A673 (cell line): ENCODE results near the gene SERHL2. TPM values are rescaled to one million over a fixed set of nuclear protein-coding genes. Genes with fewer than 3 reads are reported as not detected.
"Not testable (repeated sequence)": the region's sequence is repeated elsewhere in the genome, so short reads cannot be mapped to it uniquely, and the experiment has no call there.

Experiments used
- BruUV-seq: library from RNA; stranded (reverse); fragments of 400-500 nt; replicated peaks from 2 replicates; lab custom pipeline; 2021; lab: Mats Ljungman, UMichigan
- CTCF ChIA-PET: fragments of 300-600 bp; sonication (Branson Sonifier 250); formaldehyde crosslinking; loops from one replicate; lab custom pipeline; 2022; ENCODE audit warnings: antibody characterized with exemption; lab: Charles Lee
- POLR2A ChIA-PET: fragments of 300-600 bp; sonication (Branson Sonifier 250); formaldehyde crosslinking; loops from one replicate; lab custom pipeline; 2022; ENCODE audit warnings: antibody characterized with exemption; ENCODE audit not compliant: low non-redundant PET; lab: Charles Lee
- DNase-seq: peaks from one replicate; pipeline ENCODE4 v3.0.0-alpha.2; 2015; ENCODE audit warnings: low spot score
- H3K27ac ChIP-seq: fragments of 200-600 bp; sonication (generic); 2 replicates; pipeline ENCODE4 v1.5.1; 2016; ENCODE audit warnings: mixed run types, low read depth, mild to moderate bottlenecking, mixed read lengths, antibody characterized with exemption, low read length; ENCODE audit not compliant: poor library complexity, severe bottlenecking
- H3K27me3 ChIP-seq: fragments of 200-600 bp; sonication (generic); replicated peaks from 2 replicates; pipeline ENCODE4 v1.6.1; 2017; ENCODE audit warnings: mixed run types, low read depth, mild to moderate bottlenecking, mixed read lengths, antibody characterized with exemption, low read length; ENCODE audit not compliant: insufficient read depth, poor library complexity
- H3K36me3 ChIP-seq: fragments of 200-600 bp; sonication (generic); 2 replicates; pipeline ENCODE4 v1.6.1; 2016; ENCODE audit warnings: mixed run types, mild to moderate bottlenecking, mixed read lengths, antibody characterized with exemption, low read length; ENCODE audit not compliant: insufficient read depth, poor library complexity, severe bottlenecking
- H3K4me1 ChIP-seq: fragments of 200-600 bp; sonication (generic); 2 replicates; pipeline ENCODE4 v1.6.1; 2017; ENCODE audit warnings: mixed run types, mild to moderate bottlenecking, mixed read lengths, antibody characterized with exemption, low read length; ENCODE audit not compliant: insufficient read depth, poor library complexity, severe bottlenecking
- H3K4me3 ChIP-seq: fragments of 200-600 bp; sonication (generic); 2 replicates; pipeline ENCODE4 v1.5.1; 2016; ENCODE audit warnings: low read depth, mixed run types, mild to moderate bottlenecking, mixed read lengths, low read length; ENCODE audit not compliant: poor library complexity, severe bottlenecking
- H3K9me3 ChIP-seq: fragments of 200-600 bp; sonication (generic); 2 replicates; pipeline ENCODE4 v1.6.1; 2016; ENCODE audit warnings: mixed run types, low read depth, mild to moderate bottlenecking, mixed read lengths, antibody characterized with exemption, low read length; ENCODE audit not compliant: poor library complexity, severe bottlenecking
- CTCF ChIP-seq: fragments of 300-800, 200-600 bp; sonication (generic); conservative IDR thresholded peaks from 2 replicates; pipeline ENCODE4 v1.5.1; 2017; ENCODE audit warnings: low read depth, mild to moderate bottlenecking, antibody characterized with exemption, low read length, moderate library complexity, mixed read lengths
- EZH2 ChIP-seq: fragments of 200-600 bp; sonication (generic); IDR thresholded peaks from 2 replicates; pipeline ENCODE4 v1.6.1; 2017; ENCODE audit warnings: borderline replicate concordance, low read depth, mild to moderate bottlenecking, mixed read lengths, antibody characterized with exemption, low read length; ENCODE audit not compliant: poor library complexity, severe bottlenecking
- intact Hi-C: fragments of 100-400 bp; cut with micrococcal nuclease; formaldehyde crosslinking; loops from one replicate; pipeline ENCODE4 v1.10.0; 2022; ENCODE audit not compliant: unreplicated experiment
- total RNA-seq: library from RNA; stranded (reverse); gene quantifications from 2 replicates; pipeline ENCODE4 v1.2.3, GENCODE V29; 2021

The SERHL2 gene
- total RNA-seq, 1 experiment from 2014 or later, result 0.49 TPM

DNA sequence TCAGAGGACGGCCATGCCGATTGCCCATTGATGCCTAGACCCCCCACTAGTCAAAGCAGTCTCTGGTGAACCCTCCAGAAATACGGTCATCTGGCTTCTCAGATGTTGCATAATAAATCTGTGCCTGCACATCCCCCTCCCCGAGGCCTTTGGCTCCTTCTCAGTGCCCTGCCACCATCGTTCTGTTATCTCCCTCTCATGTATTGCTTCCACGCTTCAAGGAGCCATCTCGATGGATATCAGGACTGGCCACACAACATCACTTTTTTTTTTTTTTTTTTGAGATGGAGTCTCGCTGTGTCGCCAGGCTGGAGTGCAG, 32.6 kb upstream of the SERHL2 start:
- no peak for TF ChIP-seq CTCF
- TF ChIP-seq EZH2, result no peak
- Histone ChIP-seq H3K9me3 (no peaks in the 10 kb centered on the region), H3K4me1 (peaks cover 4% of the 10 kb centered on the region), H3K4me3 (no peak overlapping the region), H3K36me3 (peaks cover 12% of the 10 kb centered on the region), H3K27ac (no peak overlapping the region), H3K27me3 (no peaks in the 10 kb centered on the region)
- CTCF ChIA-PET, result no interaction called here
- intact Hi-C loops, result no loop called here
- POLR2A ChIA-PET, result no interaction called here
- no peak for DNase-seq
- BruUV-seq, result no TSS peak

GRCh38 chr22:42522546-42522945, 31.2 kb upstream of the SERHL2 start:
- TF ChIP-seq CTCF (no peak), EZH2 (no peak)
- ChIA-PET CTCF (no interaction called here), POLR2A (no interaction called here)
- Histone ChIP-seq H3K9me3 (no peaks in the 10 kb centered on the region), H3K36me3 (no peaks in the 10 kb centered on the region), H3K4me3 (no peak overlapping the region), H3K27ac (no peak overlapping the region), H3K27me3 (no peaks in the 10 kb centered on the region), H3K4me1 (peaks cover 4% of the 10 kb centered on the region)
- no peak for DNase-seq
- intact Hi-C loops, result no loop called here
- no TSS peak for BruUV-seq

- no peaks in the 10 kb centered on the region for H3K36me3 ChIP-seq
- no peaks in the 10 kb centered on the region for H3K27me3 ChIP-seq
- BruUV-seq, result no TSS peak
- intact Hi-C loops, result no loop called here
- ChIA-PET POLR2A (no interaction called here), CTCF (no interaction called here)
- no peak overlapping the region for H3K4me3 ChIP-seq
- H3K9me3 ChIP-seq, result no peaks in the 10 kb centered on the region
- no peak for TF ChIP-seq CTCF
- DNase-seq, result no peak
- no peak overlapping the region for H3K27ac ChIP-seq
- H3K4me1 ChIP-seq, result no peaks in the 10 kb centered on the region
Observed at GRCh38 chr22:42528591-42529307, 25.0 kb upstream of the SERHL2 start.

DNA sequence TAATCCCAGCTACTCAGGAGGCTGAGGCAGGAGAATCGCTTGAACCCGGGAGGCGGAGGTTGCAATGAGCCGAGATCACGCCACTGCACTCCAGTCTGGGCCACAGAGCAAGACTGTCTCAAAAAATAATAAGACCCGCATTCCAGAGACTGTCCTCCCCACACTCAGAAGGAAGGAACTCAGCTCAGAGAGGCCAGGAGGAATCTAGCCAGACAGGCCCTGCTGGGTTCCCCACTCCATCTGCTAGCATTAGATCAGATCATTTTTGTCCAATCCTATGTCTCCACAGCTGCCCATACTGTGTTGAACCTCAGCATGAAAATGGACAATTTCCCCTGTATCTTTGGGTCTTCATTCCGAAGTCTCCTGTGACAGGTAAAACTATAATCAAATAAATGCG, 24.3 kb upstream of the SERHL2 start:
- intact Hi-C loops, H3K9me3 ChIP-seq, H3K4me3 ChIP-seq, BruUV-seq, POLR2A ChIA-PET, H3K4me1 ChIP-seq, H3K27me3 ChIP-seq, H3K36me3 ChIP-seq, CTCF ChIA-PET, H3K27ac ChIP-seq, DNase-seq: not testable (repeated sequence)

DNA sequence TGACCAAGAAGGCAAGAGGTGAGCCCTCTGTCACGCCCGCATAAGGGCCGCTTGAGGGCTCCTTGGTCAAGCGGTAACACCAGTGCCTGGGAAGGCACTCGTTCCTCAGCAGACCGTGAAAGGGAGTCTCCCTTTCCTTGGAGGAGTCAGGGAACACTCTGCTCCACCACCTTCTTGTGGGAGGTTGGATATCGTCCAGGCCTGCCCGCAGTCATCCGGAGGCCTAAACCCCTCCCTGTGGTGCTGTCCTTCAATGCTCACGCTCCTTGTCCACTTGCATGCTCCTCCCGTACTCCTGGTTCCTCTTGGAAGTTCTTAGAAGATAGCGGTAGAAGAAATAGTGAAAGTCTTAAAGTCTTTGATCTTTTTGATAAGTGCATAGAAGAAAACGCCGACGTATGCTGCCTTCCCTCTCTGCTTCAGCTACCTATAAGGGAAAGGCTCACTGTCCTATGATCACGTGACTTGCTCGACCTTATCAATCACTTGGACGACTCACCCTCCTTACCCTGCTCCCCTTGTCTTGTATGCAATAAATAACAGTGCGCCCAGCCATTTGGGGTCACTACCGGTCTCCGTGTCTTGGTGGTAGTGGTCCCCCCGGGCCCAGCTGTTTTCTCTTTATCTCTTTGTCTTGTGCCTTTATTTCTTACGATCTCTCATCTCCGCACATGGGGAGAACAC, 22.2 kb upstream of the SERHL2 start:
- H3K4me1 ChIP-seq, BruUV-seq, CTCF ChIA-PET, H3K36me3 ChIP-seq, H3K4me3 ChIP-seq, H3K27me3 ChIP-seq, intact Hi-C loops, H3K27ac ChIP-seq, POLR2A ChIA-PET, H3K9me3 ChIP-seq, DNase-seq: not testable (repeated sequence)
